ENCODE data around the gene ARID5B.

The ARID5B gene

DNA sequence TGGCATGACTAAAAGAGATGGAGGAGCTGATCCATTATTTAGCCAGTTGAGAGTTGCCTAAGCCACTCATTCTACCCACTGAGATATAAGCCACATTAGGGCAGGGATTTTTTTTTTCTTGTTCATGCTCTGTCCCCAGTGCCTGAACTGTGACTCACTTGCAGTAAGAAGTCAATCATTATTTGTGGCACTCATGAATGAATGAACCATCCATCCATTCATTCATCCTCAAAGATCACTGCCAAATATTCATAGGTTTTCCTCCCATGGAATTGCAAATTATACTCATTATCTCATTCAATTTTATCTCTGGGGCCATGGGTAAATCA lies 22.8 kb upstream of the ARID5B start:
- DNase-seq (ENCODE audit: low read depth) = no peak
- TF ChIP-seq POLR2A (IDR thresholded peaks at IDR 0.05; ENCODE audit: extremely low read depth, insufficient read length) = no peak
- no peak for TF ChIP-seq MAX (IDR thresholded peaks at IDR 0.05; ENCODE audit: low read depth, low read length)
- TF ChIP-seq MYC (IDR thresholded peaks at IDR 0.05; ENCODE audit: low read depth, low read length) = no peak
- TF ChIP-seq CTCF (IDR thresholded peaks at IDR 0.05; ENCODE audit: low read depth, low read length) = no peak

GRCh38 chr10:61882621-61883370 lies 18.7 kb upstream of the ARID5B start:
- no peak overlapping the region for H3K4me3 ChIP-seq (ENCODE audit: low read depth, low read length)
- DNase-seq (ENCODE audit: low read depth) = no peak
- TF ChIP-seq MAX (IDR thresholded peaks at IDR 0.05; ENCODE audit: low read depth, low read length) (no peak), CTCF (IDR thresholded peaks at IDR 0.05; ENCODE audit: low read depth, low read length) (no peak), MYC (IDR thresholded peaks at IDR 0.05; ENCODE audit: low read depth, low read length) (no peak), POLR2A (IDR thresholded peaks at IDR 0.05; ENCODE audit: extremely low read depth, insufficient read length) (no peak)

More for the DNA sequence above, 22.8 kb upstream of the ARID5B start:
- H3K4me3 ChIP-seq (ENCODE audit: low read depth, low read length) = no peak overlapping the region

GRCh38 chr10:61883371-61884025 lies 18.0 kb upstream of the ARID5B start:
- no peak overlapping the region for H3K4me3 ChIP-seq (ENCODE audit: low read depth, low read length)
- no peak for DNase-seq (ENCODE audit: low read depth)
- no peak for TF ChIP-seq POLR2A (IDR thresholded peaks at IDR 0.05; ENCODE audit: extremely low read depth, insufficient read length)
- TF ChIP-seq MAX (IDR thresholded peaks at IDR 0.05; ENCODE audit: low read depth, low read length) = no peak
- TF ChIP-seq CTCF (IDR thresholded peaks at IDR 0.05; ENCODE audit: low read depth, low read length) = no peak
- no peak for TF ChIP-seq MYC (IDR thresholded peaks at IDR 0.05; ENCODE audit: low read depth, low read length)

GRCh38 chr10:61887772-61888171 lies 13.7 kb upstream of the ARID5B start:
- H3K4me3 ChIP-seq (ENCODE audit: low read depth, low read length) = no peak overlapping the region
- TF ChIP-seq CTCF (IDR thresholded peaks at IDR 0.05; ENCODE audit: low read depth, low read length) (no peak), MYC (IDR thresholded peaks at IDR 0.05; ENCODE audit: low read depth, low read length) (no peak), MAX (IDR thresholded peaks at IDR 0.05; ENCODE audit: low read depth, low read length) (no peak), POLR2A (IDR thresholded peaks at IDR 0.05; ENCODE audit: extremely low read depth, insufficient read length) (no peak)
- no peak for DNase-seq (ENCODE audit: low read depth)

- TF ChIP-seq MYC (IDR thresholded peaks at IDR 0.05; ENCODE audit: low read depth, low read length) = no peak
- TF ChIP-seq CTCF (IDR thresholded peaks at IDR 0.05; ENCODE audit: low read depth, low read length) = no peak
- TF ChIP-seq MAX (IDR thresholded peaks at IDR 0.05; ENCODE audit: low read depth, low read length) = no peak
- TF ChIP-seq POLR2A (IDR thresholded peaks at IDR 0.05; ENCODE audit: extremely low read depth, insufficient read length) = no peak
- H3K4me3 ChIP-seq (ENCODE audit: low read depth, low read length) = no peak overlapping the region
- DNase-seq (ENCODE audit: low read depth) = no peak
Observed at GRCh38 chr10:61888744-61889143, 12.8 kb upstream of the ARID5B start.
